GM12892 (cell line): ENCODE results near the gene RAD50.
"Not testable (repeated sequence)": the region's sequence is repeated elsewhere in the genome, so short reads cannot be mapped to it uniquely, and the experiment has no call there.

ENCODE experiments used
- DNase-seq: peaks from one replicate; pipeline ENCODE4 v3.0.0; 2011; ENCODE audit not compliant: insufficient read length
- FAIRE-seq: peaks from 2 replicates; lab custom pipeline; 2011; peaks lifted over from hg19 to GRCh38; lab: Jason Lieb, UNC
- POLR2A ChIP-seq: IDR thresholded peaks from 2 replicates; pipeline ENCODE4 v1.6.1; 2011; ENCODE audit warnings: low read depth, low read length, control low read depth
- POLR2AphosphoS5 ChIP-seq: IDR thresholded peaks from 2 replicates; pipeline ENCODE4 v1.6.1; 2011; ENCODE audit warnings: low read depth, low read length, control low read depth
- TAF1 ChIP-seq: IDR thresholded peaks from 2 replicates; pipeline ENCODE4 v1.6.1; 2011; ENCODE audit warnings: low read depth, mild to moderate bottlenecking, control low read depth, low read length, borderline replicate concordance

Gene RAD50

GRCh38 chr5:132566657-132567056, 9.9 kb downstream of the RAD50 start:
- FAIRE-seq (no peak), DNase-seq (no peak)
- TF ChIP-seq TAF1 (no peak), POLR2A (no peak), POLR2AphosphoS5 (no peak)

- FAIRE-seq (no peak), DNase-seq (no peak)
- TF ChIP-seq TAF1 (no peak), POLR2AphosphoS5 (no peak), POLR2A (no peak)
These were observed 19.3 kb downstream of the RAD50 start for GRCh38 chr5:132576123-132576522.

GRCh38 chr5:132584560-132584959, 27.8 kb downstream of the RAD50 start:
- not testable (repeated sequence) for FAIRE-seq, DNase-seq

GRCh38 chr5:132586063-132586462, 29.3 kb downstream of the RAD50 start:
- TF ChIP-seq TAF1 = no peak
- TF ChIP-seq POLR2AphosphoS5 = no peak
- no peak for DNase-seq
- FAIRE-seq = peak; percentile 54

GRCh38 chr5:132589467-132589866, 32.7 kb downstream of the RAD50 start:
- FAIRE-seq (no peak), DNase-seq (no peak)
- TF ChIP-seq TAF1 = no peak
- TF ChIP-seq POLR2A = no peak

GRCh38 chr5:132591145-132591544, 34.4 kb downstream of the RAD50 start:
- FAIRE-seq (no peak), DNase-seq (no peak)
- TF ChIP-seq POLR2A (no peak), TAF1 (no peak), POLR2AphosphoS5 (no peak)

- DNase-seq (no peak), FAIRE-seq (no peak)
- TF ChIP-seq TAF1 = no peak
- TF ChIP-seq POLR2AphosphoS5 = no peak
These were observed 35.7 kb downstream of the RAD50 start for GRCh38 chr5:132592521-132592920.

GRCh38 chr5:132594170-132594569, 37.4 kb downstream of the RAD50 start:
- DNase-seq (no peak), FAIRE-seq (no peak)

GRCh38 chr5:132595624-132596023, 38.8 kb downstream of the RAD50 start:
- FAIRE-seq (no peak), DNase-seq (no peak)
- TF ChIP-seq TAF1 (no peak), POLR2A (no peak)

More at GRCh38 chr5:132594170-132594569, 37.4 kb downstream of the RAD50 start:
- no peak for TF ChIP-seq POLR2A
- no peak for TF ChIP-seq POLR2AphosphoS5
- TF ChIP-seq TAF1 = no peak

GRCh38 chr5:132601071-132601728, 44.4 kb downstream of the RAD50 start:
- DNase-seq = no peak
- TF ChIP-seq POLR2AphosphoS5 = no peak
- no peak for TF ChIP-seq POLR2A
- TF ChIP-seq TAF1 = no peak
- no peak for FAIRE-seq

GRCh38 chr5:132607095-132607494, 50.3 kb downstream of the RAD50 start:
- DNase-seq (no peak), FAIRE-seq (no peak)
- TF ChIP-seq POLR2AphosphoS5 = no peak
- no peak for TF ChIP-seq TAF1
- no peak for TF ChIP-seq POLR2A

- no peak for DNase-seq
- TF ChIP-seq POLR2A (no peak), POLR2AphosphoS5 (no peak), TAF1 (no peak)
- no peak for FAIRE-seq
These were observed 51.3 kb downstream of the RAD50 start for GRCh38 chr5:132608107-132608506.

GRCh38 chr5:132611965-132612364, 55.2 kb downstream of the RAD50 start:
- TF ChIP-seq TAF1 (no peak), POLR2AphosphoS5 (no peak), POLR2A (no peak)
- DNase-seq (no peak), FAIRE-seq (no peak)
